GM19238 (cell line): ENCODE measurements around the gene UACA.
"Not testable (repeated sequence)": the region's sequence is repeated elsewhere in the genome, so short reads cannot be mapped to it uniquely, and the experiment has no call there.

Experiments
- DNase-seq: peaks from one replicate; pipeline ENCODE4 v3.0.0; 2011; ENCODE audit warnings: low spot score; ENCODE audit not compliant: insufficient read length

Gene UACA

GRCh38 chr15:70758790-70759462 lies 4.4 kb downstream of the UACA start:
- DNase-seq = no peak

GRCh38 chr15:70757627-70758026 lies 5.7 kb downstream of the UACA start:
- DNase-seq = no peak

DNA sequence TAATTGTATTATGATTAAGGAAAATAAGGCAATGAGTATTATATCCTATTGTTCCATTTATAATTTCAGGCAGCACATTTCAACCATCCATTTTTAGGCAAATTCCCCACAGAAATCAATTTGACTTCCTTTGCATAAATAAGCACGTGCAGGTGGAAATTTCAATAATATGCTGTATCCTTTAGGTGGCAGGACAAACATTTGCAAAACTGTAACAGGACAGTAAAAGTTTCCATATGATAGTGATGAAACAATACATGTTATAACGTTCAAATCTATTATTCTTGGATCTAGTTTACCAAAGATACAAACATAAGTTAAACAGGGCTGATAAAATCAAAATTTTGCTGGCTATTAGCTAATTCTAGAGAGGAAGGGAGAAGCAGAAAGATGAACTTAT lies 8.5 kb downstream of the UACA start:
- no peak for DNase-seq

- DNase-seq = no peak
These were observed 10.1 kb downstream of the UACA start for GRCh38 chr15:70753101-70753829.

- no peak for DNase-seq
These were observed 11.1 kb downstream of the UACA start for GRCh38 chr15:70752193-70752635.

DNA sequence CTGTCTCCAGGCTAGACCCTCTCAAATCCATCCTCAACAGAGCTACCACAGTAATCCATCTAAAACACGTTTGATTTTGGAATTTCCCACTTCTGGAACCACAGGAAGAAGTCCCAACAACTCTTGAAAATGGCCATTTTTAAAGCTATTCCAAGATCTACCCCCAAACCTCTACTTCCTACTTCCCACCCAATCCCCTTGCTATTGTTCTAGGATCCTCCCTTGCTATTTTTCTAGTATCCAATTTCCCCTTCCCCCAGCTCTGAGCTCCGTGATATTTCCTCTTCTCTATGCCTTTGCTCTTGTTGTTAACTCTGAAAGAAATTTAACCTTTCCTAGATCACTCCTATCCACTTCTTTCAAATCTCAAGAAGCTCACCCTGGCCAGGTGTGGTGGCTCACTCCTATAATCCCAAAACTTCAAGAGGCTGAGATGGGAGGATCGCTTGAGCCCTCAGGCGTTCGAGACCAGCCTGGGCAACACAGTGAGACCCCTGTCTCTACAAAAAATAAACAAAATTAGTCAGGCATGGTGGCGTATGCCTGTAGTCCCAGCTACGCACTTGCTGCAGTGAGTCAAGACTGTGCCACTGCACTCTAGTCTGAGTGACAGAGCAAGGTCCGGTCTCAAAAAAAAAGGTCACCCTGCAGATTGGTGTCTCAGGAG lies 13.0 kb downstream of the UACA start:
- no peak for DNase-seq

GRCh38 chr15:70748281-70748747 lies 15.0 kb downstream of the UACA start:
- no peak for DNase-seq

- DNase-seq = not testable (repeated sequence)
These were observed 16.8 kb downstream of the UACA start for GRCh38 chr15:70746598-70746997.

DNA sequence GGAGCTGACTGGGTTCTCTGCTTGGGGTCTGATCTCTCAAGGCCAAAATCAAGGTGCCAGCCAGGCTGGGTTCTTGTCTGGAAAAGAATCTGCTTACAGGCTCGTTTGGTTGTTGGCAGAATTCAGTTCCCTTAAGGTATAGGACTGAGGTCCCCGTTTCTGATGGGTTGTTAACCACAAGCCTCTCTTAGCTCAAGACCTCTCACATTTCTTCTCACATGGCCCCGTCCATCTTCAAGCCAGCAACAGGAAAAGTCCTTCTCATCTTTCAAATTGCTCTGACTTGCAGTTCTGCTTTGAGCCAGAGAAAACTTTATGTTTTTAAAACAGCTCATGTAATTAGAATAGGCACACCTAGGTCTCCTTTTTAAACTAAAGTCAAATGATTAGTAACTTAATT lies 20.4 kb downstream of the UACA start:
- no peak for DNase-seq

DNA sequence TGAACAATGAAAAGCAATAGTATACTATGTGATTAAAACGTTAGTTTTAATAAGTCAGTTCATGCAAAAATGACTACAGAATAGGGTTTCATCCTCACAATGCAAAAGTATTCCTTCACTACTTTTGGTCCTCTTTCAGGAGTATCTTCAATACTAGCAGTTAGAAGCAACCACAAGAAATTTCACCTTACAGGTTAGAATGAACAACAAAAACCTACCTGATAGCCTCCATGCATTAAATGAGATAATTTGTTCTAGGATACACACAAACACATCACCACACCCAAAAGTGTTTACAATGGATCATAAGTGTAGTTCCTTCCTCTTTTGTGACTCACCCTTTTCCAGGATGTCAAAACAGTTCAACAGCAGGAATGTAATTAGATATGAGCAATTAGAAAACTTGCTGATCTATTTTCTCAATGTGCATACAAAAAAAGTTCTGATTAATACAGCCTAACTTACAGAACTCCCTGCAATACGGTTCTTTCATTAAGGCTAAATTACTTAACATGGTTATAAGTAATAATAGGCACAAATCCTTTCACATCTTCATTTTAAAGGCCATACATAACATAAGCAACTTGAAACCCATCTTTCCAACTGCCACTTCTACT lies 21.6 kb downstream of the UACA start:
- DNase-seq = no peak

GRCh38 chr15:70741107-70741531 lies 22.2 kb downstream of the UACA start:
- DNase-seq = no peak

DNA sequence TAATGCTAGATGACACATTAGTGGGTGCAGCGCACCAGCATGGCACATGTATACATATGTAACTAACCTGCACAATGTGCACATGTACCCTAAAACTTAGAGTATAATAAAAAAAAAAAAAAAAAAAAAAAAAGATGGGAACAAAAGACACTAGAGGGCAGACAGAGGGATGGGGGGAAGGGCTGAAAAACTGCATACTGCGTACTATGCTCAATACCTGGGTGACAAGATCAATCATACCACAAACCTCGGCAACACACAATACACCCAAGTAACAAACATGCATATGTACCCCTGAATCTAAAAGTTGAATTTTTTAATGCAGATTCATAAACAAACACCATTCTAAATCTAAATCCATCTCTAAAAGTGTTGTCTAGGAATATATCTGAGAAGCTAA lies 28.3 kb downstream of the UACA start:
- DNase-seq = not testable (repeated sequence)

DNA sequence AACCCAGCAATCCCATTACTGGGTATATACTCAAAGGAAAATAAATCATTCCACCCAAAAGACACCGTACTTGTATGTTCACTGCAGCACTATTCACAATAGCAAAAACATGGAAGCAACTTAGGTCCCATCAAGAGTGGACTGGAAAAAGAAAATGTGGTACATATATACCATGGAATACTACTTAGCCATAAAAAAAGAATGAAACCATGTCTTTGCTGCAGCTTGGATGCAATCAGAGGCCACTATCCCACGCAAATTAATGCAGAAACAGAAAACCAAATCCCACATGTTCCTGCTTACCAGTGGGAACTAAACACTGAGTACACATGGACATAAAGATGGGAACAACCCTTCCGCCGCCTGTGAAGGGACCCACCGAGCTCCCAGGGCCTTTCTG lies 34.2 kb downstream of the UACA start:
- DNase-seq = no peak

DNA sequence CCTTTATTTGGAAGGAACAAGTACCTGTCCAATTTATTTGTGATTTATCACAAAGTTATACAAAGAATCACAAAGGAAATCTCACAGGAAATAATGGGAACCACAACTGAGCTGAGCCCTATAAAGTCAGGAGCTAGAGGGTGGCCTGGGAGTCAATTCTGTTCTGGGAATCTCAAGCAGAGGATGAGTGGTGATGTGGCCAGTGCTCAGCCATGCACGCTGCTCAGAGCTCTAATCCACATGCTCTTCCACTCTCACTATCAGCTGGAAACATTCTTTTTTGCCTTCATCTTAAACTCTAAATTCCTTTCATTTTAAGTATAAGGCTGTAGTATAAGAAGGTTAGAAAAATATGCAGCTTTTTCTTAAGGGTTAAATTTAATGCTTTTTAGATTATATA lies 36.6 kb downstream of the UACA start:
- DNase-seq = no peak

GRCh38 chr15:70723927-70724326 lies 39.4 kb downstream of the UACA start:
- no peak for DNase-seq

DNA sequence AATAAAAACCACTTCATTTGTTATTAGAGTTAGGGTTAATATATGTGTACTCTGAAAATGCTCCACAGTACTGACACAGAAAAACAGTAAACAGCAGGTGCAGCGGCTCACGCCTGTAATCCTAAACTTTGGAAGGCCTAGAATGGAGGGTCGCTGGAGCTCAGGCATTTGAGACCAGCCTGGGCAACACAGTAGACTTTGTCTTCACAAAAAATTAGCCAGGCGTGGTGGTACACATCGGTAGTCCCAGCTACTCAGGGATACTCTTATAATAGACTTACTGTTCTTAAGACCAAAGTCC lies 40.3 kb downstream of the UACA start:
- no peak for DNase-seq

DNA sequence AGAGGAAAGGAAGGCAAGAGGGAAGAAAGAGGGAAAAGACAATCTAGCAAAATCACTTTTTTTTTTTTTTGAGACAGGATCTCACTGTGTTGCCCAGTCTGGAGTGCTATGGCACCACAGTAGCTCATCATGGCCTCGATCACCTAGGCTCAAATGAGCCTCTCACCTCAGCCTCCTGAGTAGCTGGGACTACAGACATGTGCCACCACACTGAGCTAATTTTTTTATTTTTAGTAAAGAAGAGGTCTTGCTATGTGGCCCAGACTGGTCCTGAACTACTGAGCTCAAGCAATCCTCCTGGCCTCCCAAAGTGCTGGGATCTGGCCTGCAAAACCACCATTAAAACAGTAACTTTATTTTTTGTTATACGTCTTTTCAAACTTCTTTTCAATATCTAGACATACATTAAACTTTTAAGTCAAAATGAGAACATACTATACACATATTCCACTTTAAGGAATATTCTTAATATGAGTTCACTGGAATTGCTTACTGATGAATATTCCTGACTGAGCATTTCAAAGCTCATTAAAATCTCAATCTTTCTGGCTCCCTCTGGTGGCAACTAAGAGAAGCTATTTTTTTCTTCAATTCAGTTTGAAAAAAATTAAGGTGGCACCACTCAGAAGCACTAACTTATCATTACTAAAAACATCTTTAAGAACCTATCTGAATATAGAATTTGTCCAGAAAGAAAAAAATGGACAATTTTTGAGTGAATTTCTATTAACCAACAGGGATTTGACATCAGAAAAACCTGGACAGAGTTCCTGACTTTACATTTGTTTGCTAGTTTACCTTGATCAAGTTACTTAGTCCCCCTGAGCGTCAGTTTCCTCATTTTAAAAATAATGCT lies 40.9 kb downstream of the UACA start:
- DNase-seq = peak; percentile 2

GRCh38 chr15:70720228-70721016 lies 42.9 kb downstream of the UACA start:
- DNase-seq = no peak

DNA sequence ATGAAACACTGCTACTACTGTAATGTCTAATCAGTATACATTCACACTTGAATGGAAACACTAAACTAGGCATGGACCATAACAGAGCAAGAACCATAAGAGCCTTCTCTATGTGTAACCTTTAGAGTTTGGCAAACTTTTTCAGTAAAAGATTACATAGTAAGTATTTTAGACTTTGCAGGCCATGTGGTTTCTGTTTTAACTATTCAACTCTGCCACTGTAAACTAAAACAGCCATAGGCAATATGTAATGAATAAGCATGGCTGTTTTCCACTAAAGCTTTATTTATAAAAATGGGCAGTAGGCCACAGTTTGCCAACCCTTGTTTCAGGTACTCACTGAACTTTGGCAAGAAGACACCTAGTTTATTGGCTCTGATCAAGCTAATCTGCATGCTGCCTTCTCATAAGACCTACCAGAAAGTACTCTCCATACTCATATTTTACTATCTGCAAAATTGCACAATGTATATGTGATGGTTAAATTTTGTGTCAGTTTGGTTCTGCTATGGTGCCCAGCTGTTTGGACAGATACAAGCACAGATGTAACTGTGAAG lies 46.0 kb downstream of the UACA start:
- no peak for DNase-seq

DNA sequence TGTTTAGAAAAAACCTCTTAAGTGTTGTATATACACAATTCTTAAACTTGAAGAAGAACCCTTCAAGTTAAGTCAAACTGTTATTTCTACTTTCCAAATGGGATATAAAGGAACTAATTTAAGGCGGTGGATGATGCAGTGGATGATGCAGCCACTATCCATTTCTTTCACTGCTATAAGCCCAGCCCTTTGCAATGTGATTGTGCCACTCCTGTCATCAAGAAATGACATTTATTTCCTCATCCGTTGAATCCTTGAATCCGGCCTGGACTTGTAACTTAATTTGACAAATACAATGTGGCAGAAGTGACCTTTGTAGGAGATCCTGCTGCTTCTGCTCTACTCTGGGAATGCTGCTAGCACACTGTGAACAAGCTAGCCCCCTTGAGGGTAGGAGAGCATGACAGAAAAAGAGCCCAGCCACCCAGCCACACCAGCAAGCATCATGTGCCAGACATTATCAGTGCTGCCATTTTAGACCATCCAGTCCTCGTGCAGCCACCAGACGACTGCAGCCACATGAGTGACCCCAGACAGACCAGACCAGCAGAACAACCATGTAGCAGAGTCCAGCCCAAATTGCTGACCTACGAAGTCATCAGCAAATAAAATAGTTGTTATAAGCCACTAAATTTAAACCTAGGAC lies 47.4 kb downstream of the UACA start:
- no peak for DNase-seq
